ENCODE results near the gene MAML3.

DNA sequence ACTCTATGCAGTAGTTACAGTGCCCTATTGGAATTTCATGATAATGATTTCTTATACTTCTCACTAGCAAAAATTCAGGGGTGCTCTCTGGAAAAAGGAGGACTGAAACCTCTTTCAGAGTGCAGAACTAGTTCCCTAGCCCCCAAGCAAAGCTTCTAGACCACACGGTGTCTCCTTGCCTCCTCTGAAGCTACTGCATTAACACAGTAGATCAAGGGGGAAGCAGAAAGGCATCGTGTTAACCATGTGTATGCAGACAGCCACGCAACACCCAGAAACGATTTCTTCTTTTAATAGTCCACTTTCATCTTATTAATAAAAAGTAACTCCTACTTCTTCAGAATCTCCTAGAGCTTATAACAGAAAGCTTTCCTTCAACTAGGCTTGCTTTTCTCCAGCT is 44.7 kb downstream of the MAML3 start:
- TF ChIP-seq TAF1 (IDR thresholded peaks at IDR 0.05; ENCODE audit: borderline replicate concordance, insufficient read depth, low read length) = no peak
- no peak for TF ChIP-seq POLR2AphosphoS5 (IDR thresholded peaks at IDR 0.05; ENCODE audit: low read depth, low read length)
